Endometrial microvascular endothelial cells (primary cell): Measurements from ENCODE around the gene TOX2. TPM values are rescaled to one million over a fixed set of nuclear protein-coding genes. Genes with fewer than 3 reads are reported as not detected.

ENCODE experiments used
- in situ Hi-C: cut with HindIII; loops from 2 replicates; pipeline ENCODE4 v1.10.0; 2017; ENCODE audit warnings: low sequenced_read_pairs, low pct_unique_long_range_greater_than_20kb; ENCODE audit errors: inconsistent ontology term
- total RNA-seq: library from RNA; depleted of rRNA; stranded (reverse); fragments of >200 nt; gene quantifications from one replicate; pipeline ENCODE4 v1.2.3, GENCODE V29; 2015; ENCODE audit errors: inconsistent ontology term

TOX2 gene
- total RNA-seq, 1 donor from 2014 or later: 18.7 TPM

- in situ Hi-C loops: no loop called here
Measured at GRCh38 chr20:44064501-44065400, 150.1 kb downstream of the TOX2 start.

- in situ Hi-C loops: no loop called here
Measured at GRCh38 chr20:44065401-44066340, 151.0 kb downstream of the TOX2 start.

GRCh38 chr20:44066645-44067606 is 152.3 kb downstream of the TOX2 start:
- in situ Hi-C loops: no loop called here

- in situ Hi-C loops: no loop called here
Measured at GRCh38 chr20:44067650-44068081, 153.0 kb downstream of the TOX2 start.

GRCh38 chr20:44068316-44069201 is 153.9 kb downstream of the TOX2 start:
- in situ Hi-C loops: no loop called here

GRCh38 chr20:44069203-44070011 is 154.8 kb downstream of the TOX2 start:
- in situ Hi-C loops: no loop called here

- in situ Hi-C loops: no loop called here
Measured at GRCh38 chr20:44070139-44070900, 155.7 kb downstream of the TOX2 start.

GRCh38 chr20:44071057-44071456 is 156.4 kb downstream of the TOX2 start:
- in situ Hi-C loops: no loop called here

GRCh38 chr20:44071526-44072111 is 157.0 kb downstream of the TOX2 start:
- in situ Hi-C loops: no loop called here

- in situ Hi-C loops: no loop called here
Measured at GRCh38 chr20:44072384-44072783, 157.7 kb downstream of the TOX2 start.

- in situ Hi-C loops: no loop called here
Measured at GRCh38 chr20:44073011-44073674, 158.5 kb downstream of the TOX2 start.

- in situ Hi-C loops: no loop called here
Measured at GRCh38 chr20:44073675-44074071, 159.0 kb downstream of the TOX2 start.

- in situ Hi-C loops: no loop called here
Measured at GRCh38 chr20:44074252-44075151, 159.8 kb downstream of the TOX2 start.

- in situ Hi-C loops: no loop called here
Measured at GRCh38 chr20:44075191-44075949, 160.7 kb downstream of the TOX2 start.
